ENCODE measurements around the gene MAMLD1.

Gene MAMLD1

GRCh38 chrX:150512461-150512901 lies 149.4 kb downstream of the MAMLD1 start:
- Histone ChIP-seq H3K4me3 (ENCODE audit: insufficient read depth, low read length, poor library complexity, severe bottlenecking) (no peak overlapping the region), H3K36me3 (ENCODE audit: low read length) (no peaks in the 10 kb centered on the region), H3K27me3 (ENCODE audit: low read length) (no peaks in the 10 kb centered on the region), H3K9me3 (ENCODE audit: insufficient read depth, low read length) (no peaks in the 10 kb centered on the region), H3K79me2 (ENCODE audit: insufficient read depth, low read length) (no peaks in the 10 kb centered on the region), H3K4me2 (ENCODE audit: low read depth, low read length, poor library complexity, severe bottlenecking) (no peak overlapping the region), H4K20me1 (ENCODE audit: low read depth, low read length) (no peaks in the 10 kb centered on the region), H3K9me2 (replicated peaks; ENCODE audit: insufficient read depth, low read length) (no peaks in the 10 kb centered on the region), H3K27ac (ENCODE audit: low read depth, low read length) (no peak overlapping the region), H2AFZ (ENCODE audit: low read depth, low read length, severe bottlenecking) (no peak overlapping the region), H3F3A (ENCODE audit: insufficient read depth) (no peaks in the 10 kb centered on the region), H3K9ac (ENCODE audit: low read length) (no peak overlapping the region)
- TF ChIP-seq CTCF (IDR thresholded peaks at IDR 0.05; ENCODE audit: insufficient read depth, low read length, poor library complexity, severe bottlenecking) (no peak), EZH2phosphoT487 (conservative IDR thresholded peaks at IDR 0.05; ENCODE audit: low read length) (no peak)

- Histone ChIP-seq H3F3A (ENCODE audit: insufficient read depth) (no peaks in the 10 kb centered on the region), H2AFZ (ENCODE audit: low read depth, low read length, severe bottlenecking) (no peak overlapping the region), H3K4me2 (ENCODE audit: low read depth, low read length, poor library complexity, severe bottlenecking) (no peak overlapping the region), H3K9me3 (ENCODE audit: insufficient read depth, low read length) (no peaks in the 10 kb centered on the region), H3K27me3 (ENCODE audit: low read length) (no peaks in the 10 kb centered on the region), H3K79me2 (ENCODE audit: insufficient read depth, low read length) (no peaks in the 10 kb centered on the region), H3K9ac (ENCODE audit: low read length) (no peak overlapping the region), H3K27ac (ENCODE audit: low read depth, low read length) (no peak overlapping the region), H4K20me1 (ENCODE audit: low read depth, low read length) (no peaks in the 10 kb centered on the region), H3K4me3 (ENCODE audit: insufficient read depth, low read length, poor library complexity, severe bottlenecking) (no peak overlapping the region), H3K36me3 (ENCODE audit: low read length) (no peaks in the 10 kb centered on the region), H3K9me2 (replicated peaks; ENCODE audit: insufficient read depth, low read length) (no peaks in the 10 kb centered on the region)
- no peak for TF ChIP-seq CTCF (IDR thresholded peaks at IDR 0.05; ENCODE audit: insufficient read depth, low read length, poor library complexity, severe bottlenecking)
- no peak for TF ChIP-seq EZH2phosphoT487 (conservative IDR thresholded peaks at IDR 0.05; ENCODE audit: low read length)
These were observed 150.4 kb downstream of the MAMLD1 start for GRCh38 chrX:150513544-150513943.

- no peaks in the 10 kb centered on the region for H3F3A ChIP-seq (ENCODE audit: insufficient read depth)
- no peak overlapping the region for H3K27ac ChIP-seq (ENCODE audit: low read depth, low read length)
- no peaks in the 10 kb centered on the region for H3K9me2 ChIP-seq (replicated peaks; ENCODE audit: insufficient read depth, low read length)
- no peaks in the 10 kb centered on the region for H3K79me2 ChIP-seq (ENCODE audit: insufficient read depth, low read length)
- no peak overlapping the region for H3K9ac ChIP-seq (ENCODE audit: low read length)
- H3K27me3 ChIP-seq (ENCODE audit: low read length): no peaks in the 10 kb centered on the region
- no peak overlapping the region for H2AFZ ChIP-seq (ENCODE audit: low read depth, low read length, severe bottlenecking)
- H3K36me3 ChIP-seq (ENCODE audit: low read length): no peaks in the 10 kb centered on the region
- no peak for TF ChIP-seq EZH2phosphoT487 (conservative IDR thresholded peaks at IDR 0.05; ENCODE audit: low read length)
- TF ChIP-seq CTCF (IDR thresholded peaks at IDR 0.05; ENCODE audit: insufficient read depth, low read length, poor library complexity, severe bottlenecking): no peak
- no peaks in the 10 kb centered on the region for H4K20me1 ChIP-seq (ENCODE audit: low read depth, low read length)
- no peak overlapping the region for H3K4me3 ChIP-seq (ENCODE audit: insufficient read depth, low read length, poor library complexity, severe bottlenecking)
- no peaks in the 10 kb centered on the region for H3K9me3 ChIP-seq (ENCODE audit: insufficient read depth, low read length)
- H3K4me2 ChIP-seq (ENCODE audit: low read depth, low read length, poor library complexity, severe bottlenecking): no peak overlapping the region
These were observed 151.3 kb downstream of the MAMLD1 start for GRCh38 chrX:150514462-150514861.

All from SU-DHL-6 (cell line).